ENCODE results near the gene CUX1. TPM values are rescaled to one million over a fixed set of nuclear protein-coding genes. Genes with fewer than 3 reads are reported as not detected.

CUX1 gene
- total RNA-seq, 1 donor from 2014 or later = 118 TPM

- H3K27ac Mint-ChIP-seq (ENCODE audit: unreplicated experiment) = no peak overlapping the region
- no peak overlapping the region for H3K4me3 Mint-ChIP-seq (ENCODE audit: unreplicated experiment)
- H3K27me3 Mint-ChIP-seq (ENCODE audit: low read depth) = no peaks in the 10 kb centered on the region
- TF ChIP-seq CTCF (IDR thresholded peaks at IDR 0.05) = no peak
- no peaks in the 10 kb centered on the region for H3K9me3 Mint-ChIP-seq (ENCODE audit: low read depth)
- no peaks in the 10 kb centered on the region for H3K4me1 Mint-ChIP-seq (ENCODE audit: low read depth)
- peaks cover 19% of the 10 kb centered on the region for H3K36me3 Mint-ChIP-seq (ENCODE audit: low read depth)
- DNase-seq (ENCODE audit: low spot score) = no peak
These were observed 435.0 kb downstream of the CUX1 start for GRCh38 chr7:102252366-102252982.

- Mint-ChIP-seq H3K4me1 (ENCODE audit: low read depth) (no peaks in the 10 kb centered on the region), H3K27ac (ENCODE audit: unreplicated experiment) (no peak overlapping the region), H3K9me3 (ENCODE audit: low read depth) (no peaks in the 10 kb centered on the region), H3K27me3 (ENCODE audit: low read depth) (no peaks in the 10 kb centered on the region), H3K36me3 (ENCODE audit: low read depth) (peaks cover 18% of the 10 kb centered on the region), H3K4me3 (ENCODE audit: unreplicated experiment) (no peak overlapping the region)
- no peak for TF ChIP-seq CTCF (IDR thresholded peaks at IDR 0.05)
- no peak for DNase-seq (ENCODE audit: low spot score)
These were observed 435.9 kb downstream of the CUX1 start for GRCh38 chr7:102253066-102253972.

GRCh38 chr7:102253973-102254370 lies 436.5 kb downstream of the CUX1 start:
- Mint-ChIP-seq H3K36me3 (ENCODE audit: low read depth) (peaks cover 18% of the 10 kb centered on the region), H3K27me3 (ENCODE audit: low read depth) (no peaks in the 10 kb centered on the region), H3K9me3 (ENCODE audit: low read depth) (no peaks in the 10 kb centered on the region), H3K4me1 (ENCODE audit: low read depth) (no peaks in the 10 kb centered on the region), H3K27ac (ENCODE audit: unreplicated experiment) (no peak overlapping the region), H3K4me3 (ENCODE audit: unreplicated experiment) (no peak overlapping the region)
- no peak for TF ChIP-seq CTCF (IDR thresholded peaks at IDR 0.05)
- DNase-seq (ENCODE audit: low spot score) = no peak

GRCh38 chr7:102254521-102254920 lies 437.1 kb downstream of the CUX1 start:
- no peaks in the 10 kb centered on the region for H3K4me1 Mint-ChIP-seq (ENCODE audit: low read depth)
- H3K4me3 Mint-ChIP-seq (ENCODE audit: unreplicated experiment) = no peak overlapping the region
- no peak for DNase-seq (ENCODE audit: low spot score)
- no peaks in the 10 kb centered on the region for H3K27me3 Mint-ChIP-seq (ENCODE audit: low read depth)
- H3K36me3 Mint-ChIP-seq (ENCODE audit: low read depth) = peaks cover 17% of the 10 kb centered on the region
- no peaks in the 10 kb centered on the region for H3K9me3 Mint-ChIP-seq (ENCODE audit: low read depth)
- no peak overlapping the region for H3K27ac Mint-ChIP-seq (ENCODE audit: unreplicated experiment)
- no peak for TF ChIP-seq CTCF (IDR thresholded peaks at IDR 0.05)

- H3K36me3 Mint-ChIP-seq (ENCODE audit: low read depth) = peaks cover 11% of the 10 kb centered on the region
- DNase-seq (ENCODE audit: low spot score) = no peak
These were observed 438.1 kb downstream of the CUX1 start for GRCh38 chr7:102255501-102255900.

More at GRCh38 chr7:102255501-102255900, 438.1 kb downstream of the CUX1 start:
- Mint-ChIP-seq H3K4me1 (ENCODE audit: low read depth) (no peaks in the 10 kb centered on the region), H3K27ac (ENCODE audit: unreplicated experiment) (no peak overlapping the region), H3K27me3 (ENCODE audit: low read depth) (no peaks in the 10 kb centered on the region), H3K4me3 (ENCODE audit: unreplicated experiment) (no peak overlapping the region), H3K9me3 (ENCODE audit: low read depth) (no peaks in the 10 kb centered on the region)
- TF ChIP-seq CTCF (IDR thresholded peaks at IDR 0.05) = no peak
